Measurements from ENCODE around the gene LILRA5. TPM values are rescaled to one million over a fixed set of nuclear protein-coding genes. Genes with fewer than 3 reads are reported as not detected.

The LILRA5 gene
- total RNA-seq, 1 experiment from 2014 or later: not detected

DNA sequence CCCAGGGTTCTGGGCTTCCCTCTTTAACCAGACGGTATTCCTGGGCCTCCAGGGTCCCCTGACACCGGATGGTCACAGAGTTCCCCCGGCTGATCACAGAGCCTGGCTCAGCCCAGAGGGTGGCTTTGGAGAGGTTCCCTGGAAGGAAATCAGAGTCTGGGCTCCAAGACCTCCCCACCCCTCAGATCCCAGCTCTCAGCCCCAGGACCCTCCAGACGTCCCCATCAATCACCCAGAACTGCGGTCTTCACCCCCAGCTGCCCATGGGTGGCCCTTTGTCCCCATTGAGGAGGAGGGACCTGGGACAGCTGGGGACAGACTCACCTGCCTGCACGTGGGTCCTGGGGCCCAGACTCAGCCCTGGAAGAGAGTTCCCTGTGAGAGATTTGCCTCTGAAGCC, 955 bp downstream of the LILRA5 start:
- Histone ChIP-seq H3K27ac (ENCODE audit: low read depth, low read length, poor library complexity, severe bottlenecking) (no peak overlapping the region), H3K36me3 (ENCODE audit: insufficient read depth, low read length, poor library complexity, severe bottlenecking) (no peaks in the 10 kb centered on the region), H3K4me1 (ENCODE audit: insufficient read depth, low read length, poor library complexity, severe bottlenecking) (no peaks in the 10 kb centered on the region), H3K27me3 (replicated peaks; ENCODE audit: insufficient read depth, low read depth, low read length, poor library complexity) (peaks cover 37% of the 10 kb centered on the region), H3K9me3 (ENCODE audit: low read depth, low read length, poor library complexity, severe bottlenecking) (no peaks in the 10 kb centered on the region), H3K4me3 (ENCODE audit: low read depth, low read length, poor library complexity, severe bottlenecking) (no peak overlapping the region)
- no peak for TF ChIP-seq EZH2 (IDR thresholded peaks at IDR 0.05; ENCODE audit: borderline replicate concordance, low read depth, low read length, poor library complexity, severe bottlenecking)
- TF ChIP-seq, protein P1, sequence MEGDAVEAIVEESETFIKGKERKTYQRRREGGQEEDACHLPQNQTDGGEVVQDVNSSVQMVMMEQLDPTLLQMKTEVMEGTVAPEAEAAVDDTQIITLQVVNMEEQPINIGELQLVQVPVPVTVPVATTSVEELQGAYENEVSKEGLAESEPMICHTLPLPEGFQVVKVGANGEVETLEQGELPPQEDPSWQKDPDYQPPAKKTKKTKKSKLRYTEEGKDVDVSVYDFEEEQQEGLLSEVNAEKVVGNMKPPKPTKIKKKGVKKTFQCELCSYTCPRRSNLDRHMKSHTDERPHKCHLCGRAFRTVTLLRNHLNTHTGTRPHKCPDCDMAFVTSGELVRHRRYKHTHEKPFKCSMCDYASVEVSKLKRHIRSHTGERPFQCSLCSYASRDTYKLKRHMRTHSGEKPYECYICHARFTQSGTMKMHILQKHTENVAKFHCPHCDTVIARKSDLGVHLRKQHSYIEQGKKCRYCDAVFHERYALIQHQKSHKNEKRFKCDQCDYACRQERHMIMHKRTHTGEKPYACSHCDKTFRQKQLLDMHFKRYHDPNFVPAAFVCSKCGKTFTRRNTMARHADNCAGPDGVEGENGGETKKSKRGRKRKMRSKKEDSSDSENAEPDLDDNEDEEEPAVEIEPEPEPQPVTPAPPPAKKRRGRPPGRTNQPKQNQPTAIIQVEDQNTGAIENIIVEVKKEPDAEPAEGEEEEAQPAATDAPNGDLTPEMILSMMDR (conservative IDR thresholded peaks at IDR 0.05; ENCODE audit: low read depth, low read length): no peak
- CTCF ChIA-PET: no interaction called here
- POLR2A ChIA-PET (ENCODE audit: low non-redundant PET): no interaction called here
- no TSS peak for BruUV-seq (replicated peaks)
- intact Hi-C loops (cut with micrococcal nuclease; ENCODE audit: unreplicated experiment): no loop called here
- no peak for DNase-seq (ENCODE audit: low spot score)

DNA sequence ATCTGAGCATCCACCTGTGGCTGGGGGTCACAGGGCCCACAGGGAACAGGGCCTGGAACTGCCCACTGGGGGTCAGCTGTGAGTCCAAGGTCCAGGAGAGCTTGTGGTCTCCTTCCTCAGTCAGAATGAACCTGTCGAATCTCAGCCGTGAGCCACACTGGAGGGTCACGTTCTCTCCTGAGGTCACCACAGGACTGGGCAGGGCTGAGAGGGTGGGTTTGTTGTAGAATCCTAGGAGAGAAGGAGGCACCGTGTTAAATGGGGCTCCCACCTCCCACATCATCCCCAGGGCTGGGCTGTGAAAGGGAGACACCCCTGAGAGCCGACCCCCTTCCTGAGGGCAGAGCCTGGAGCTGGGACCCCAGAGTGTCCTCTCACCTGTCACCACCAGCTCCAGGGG, 1.5 kb downstream of the LILRA5 start:
- intact Hi-C loops (cut with micrococcal nuclease; ENCODE audit: unreplicated experiment): no loop called here
- no peaks in the 10 kb centered on the region for H3K36me3 ChIP-seq (ENCODE audit: insufficient read depth, low read length, poor library complexity, severe bottlenecking)
- CTCF ChIA-PET: no interaction called here

DNA sequence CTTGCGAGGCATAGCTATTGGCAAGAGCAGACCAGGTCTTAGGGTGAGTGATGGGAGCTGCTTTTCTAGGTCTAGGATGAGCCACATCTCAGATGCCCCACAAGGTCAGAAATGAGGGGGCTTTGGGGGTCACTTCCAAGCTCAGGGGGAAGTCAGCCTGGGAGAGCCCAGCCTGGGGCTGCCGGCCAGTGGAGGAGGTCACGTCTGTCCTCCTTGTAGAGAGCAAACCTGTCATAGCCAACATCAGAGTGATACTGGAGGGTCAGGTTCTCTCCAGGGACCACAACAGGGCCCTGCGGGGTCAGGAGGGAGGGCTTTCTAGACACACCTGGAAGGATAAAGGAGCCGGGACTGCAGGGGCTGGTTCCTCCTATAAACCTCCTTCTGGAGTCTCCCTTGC, 2.4 kb downstream of the LILRA5 start:
- BruUV-seq (replicated peaks): no TSS peak
- ChIA-PET CTCF (no interaction called here), POLR2A (ENCODE audit: low non-redundant PET) (no interaction called here)
- no peaks in the 10 kb centered on the region for H3K36me3 ChIP-seq (ENCODE audit: insufficient read depth, low read length, poor library complexity, severe bottlenecking)
- H3K27ac ChIP-seq (ENCODE audit: low read depth, low read length, poor library complexity, severe bottlenecking): no peak overlapping the region
- no peak for DNase-seq (ENCODE audit: low spot score)
- no peaks in the 10 kb centered on the region for H3K4me1 ChIP-seq (ENCODE audit: insufficient read depth, low read length, poor library complexity, severe bottlenecking)
- TF ChIP-seq, protein P1 (conservative IDR thresholded peaks at IDR 0.05; ENCODE audit: low read depth, low read length): no peak
- TF ChIP-seq EZH2 (IDR thresholded peaks at IDR 0.05; ENCODE audit: borderline replicate concordance, low read depth, low read length, poor library complexity, severe bottlenecking): no peak
- intact Hi-C loops (cut with micrococcal nuclease; ENCODE audit: unreplicated experiment): no loop called here
- peaks cover 24% of the 10 kb centered on the region for H3K27me3 ChIP-seq (replicated peaks; ENCODE audit: insufficient read depth, low read depth, low read length, poor library complexity)
- no peaks in the 10 kb centered on the region for H3K9me3 ChIP-seq (ENCODE audit: low read depth, low read length, poor library complexity, severe bottlenecking)
- H3K4me3 ChIP-seq (ENCODE audit: low read depth, low read length, poor library complexity, severe bottlenecking): no peak overlapping the region

More for the DNA sequence above, 1.5 kb downstream of the LILRA5 start:
- POLR2A ChIA-PET (ENCODE audit: low non-redundant PET): no interaction called here
- Histone ChIP-seq H3K27ac (ENCODE audit: low read depth, low read length, poor library complexity, severe bottlenecking) (no peak overlapping the region), H3K27me3 (replicated peaks; ENCODE audit: insufficient read depth, low read depth, low read length, poor library complexity) (peaks cover 33% of the 10 kb centered on the region), H3K4me3 (ENCODE audit: low read depth, low read length, poor library complexity, severe bottlenecking) (no peak overlapping the region), H3K4me1 (ENCODE audit: insufficient read depth, low read length, poor library complexity, severe bottlenecking) (no peaks in the 10 kb centered on the region), H3K9me3 (ENCODE audit: low read depth, low read length, poor library complexity, severe bottlenecking) (no peaks in the 10 kb centered on the region)
- no TSS peak for BruUV-seq (replicated peaks)
- TF ChIP-seq, protein P1 (conservative IDR thresholded peaks at IDR 0.05; ENCODE audit: low read depth, low read length): no peak
- no peak for TF ChIP-seq EZH2 (IDR thresholded peaks at IDR 0.05; ENCODE audit: borderline replicate concordance, low read depth, low read length, poor library complexity, severe bottlenecking)
- no peak for DNase-seq (ENCODE audit: low spot score)
